Measurements from ENCODE around the gene FNIP2.
"Not testable (repeated sequence)": the region's sequence is repeated elsewhere in the genome, so short reads cannot be mapped to it uniquely, and the experiment has no call there.

FNIP2 gene

DNA sequence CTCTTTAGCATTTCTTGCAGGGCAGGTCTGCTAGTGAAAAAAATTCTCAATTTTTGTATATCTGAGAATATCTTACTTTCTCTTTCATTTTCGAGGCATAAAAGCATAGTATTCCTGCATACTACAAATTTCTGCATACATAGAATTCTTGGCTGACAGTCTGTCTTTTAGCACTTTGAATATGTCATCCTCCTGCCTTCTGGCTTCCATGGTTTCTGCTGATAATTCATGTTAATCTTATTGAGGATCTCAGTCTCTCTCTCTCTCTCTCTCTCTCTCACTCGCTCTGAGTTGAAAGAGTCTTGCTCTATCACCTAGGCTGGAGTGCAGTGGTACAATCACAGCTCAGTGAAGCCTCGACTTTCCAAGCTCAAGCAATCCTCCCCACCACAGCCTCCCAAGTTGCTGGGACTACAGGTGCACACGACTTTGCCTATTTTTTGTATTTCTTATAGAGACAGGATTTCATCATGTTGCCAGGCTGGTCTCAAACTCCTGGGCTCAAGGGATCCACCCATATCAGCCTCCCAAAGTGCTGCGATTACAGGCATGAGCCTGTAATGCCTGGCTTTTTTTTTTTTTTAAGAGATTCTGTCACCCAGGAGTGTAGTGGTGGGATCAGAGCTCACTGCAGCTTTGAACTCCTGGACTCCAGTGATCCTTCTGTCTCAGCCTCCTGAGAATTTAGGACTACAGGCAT is 161.3 kb downstream of the FNIP2 start:
- DNase-seq: no peak

DNA sequence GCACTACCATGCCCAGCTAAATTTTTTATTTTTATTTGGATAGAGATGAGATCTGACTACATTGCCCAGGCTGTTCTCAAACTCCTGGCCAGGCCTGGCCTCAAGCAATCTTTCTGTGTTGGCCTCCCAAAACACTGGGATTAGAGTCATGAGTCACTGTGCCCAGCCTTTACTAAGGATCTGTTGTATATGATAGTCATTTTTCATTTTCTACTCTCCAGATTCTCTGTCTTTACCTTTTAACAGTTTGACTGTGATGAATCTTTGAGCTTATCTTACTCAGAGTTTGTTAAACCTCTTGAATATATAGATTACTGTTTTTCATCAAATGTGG is 161.8 kb downstream of the FNIP2 start:
- DNase-seq: no peak

GRCh38 chr4:158933236-158933635 is 164.4 kb downstream of the FNIP2 start:
- no peak for DNase-seq

GRCh38 chr4:158934996-158935669 is 166.3 kb downstream of the FNIP2 start:
- DNase-seq: no peak

DNA sequence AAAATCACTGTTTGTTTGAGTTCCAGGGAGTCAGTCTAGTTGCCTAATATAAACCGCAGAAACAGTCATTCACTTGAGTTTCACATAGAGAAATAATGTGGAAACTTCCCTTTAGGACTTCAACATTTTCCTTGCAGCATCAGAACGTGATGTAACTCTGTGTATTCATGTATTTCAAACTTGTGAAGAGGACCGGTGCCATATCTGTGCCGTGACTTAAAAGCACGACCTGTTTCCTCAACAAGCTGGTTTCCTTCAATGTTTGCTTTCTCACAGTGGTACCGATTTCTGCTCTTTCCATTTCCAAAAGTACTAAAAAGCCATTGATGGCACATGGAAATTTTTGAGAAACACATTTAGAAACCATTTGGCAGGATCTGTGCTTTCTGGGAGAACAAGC is 167.4 kb downstream of the FNIP2 start:
- DNase-seq: no peak

DNA sequence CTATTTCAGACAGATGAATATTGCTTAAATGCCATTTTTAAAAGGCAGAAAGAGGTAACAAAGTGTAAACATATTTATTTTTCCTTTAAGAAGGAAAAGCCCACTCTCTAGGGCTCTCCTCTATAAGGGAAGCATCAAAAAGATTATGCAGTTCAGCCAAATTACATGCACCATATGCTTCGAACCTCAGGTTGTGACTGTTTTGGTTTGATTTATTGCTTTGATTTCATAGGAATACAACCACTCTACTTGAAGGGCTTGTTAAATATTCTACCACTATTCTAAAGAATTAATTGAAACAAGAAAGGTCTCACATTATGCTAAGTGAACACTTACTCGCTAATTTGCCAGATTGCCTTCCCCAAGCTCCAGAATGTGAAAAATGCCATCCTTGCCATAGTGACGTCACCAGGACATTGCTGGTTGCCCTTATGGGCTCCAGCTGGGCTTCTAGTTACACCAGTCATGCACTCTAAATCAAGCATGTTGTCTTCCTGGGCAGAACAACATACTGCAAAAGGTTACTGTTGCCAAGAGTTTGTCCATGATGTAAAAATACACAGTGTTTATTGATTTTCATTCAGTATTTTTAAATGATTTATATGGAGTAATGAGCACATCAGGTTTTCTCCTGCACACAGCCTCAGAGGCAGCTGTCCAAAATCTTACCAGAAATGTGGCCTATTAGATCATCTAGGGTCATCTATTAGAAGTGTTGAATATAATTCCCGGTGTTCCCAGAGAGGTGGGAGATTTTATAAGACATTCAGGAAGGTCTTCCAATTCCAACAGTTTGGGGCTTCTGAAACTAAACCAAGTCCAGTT is 169.6 kb downstream of the FNIP2 start:
- DNase-seq: no peak

GRCh38 chr4:158940271-158940670 is 171.4 kb downstream of the FNIP2 start:
- DNase-seq: no peak

DNA sequence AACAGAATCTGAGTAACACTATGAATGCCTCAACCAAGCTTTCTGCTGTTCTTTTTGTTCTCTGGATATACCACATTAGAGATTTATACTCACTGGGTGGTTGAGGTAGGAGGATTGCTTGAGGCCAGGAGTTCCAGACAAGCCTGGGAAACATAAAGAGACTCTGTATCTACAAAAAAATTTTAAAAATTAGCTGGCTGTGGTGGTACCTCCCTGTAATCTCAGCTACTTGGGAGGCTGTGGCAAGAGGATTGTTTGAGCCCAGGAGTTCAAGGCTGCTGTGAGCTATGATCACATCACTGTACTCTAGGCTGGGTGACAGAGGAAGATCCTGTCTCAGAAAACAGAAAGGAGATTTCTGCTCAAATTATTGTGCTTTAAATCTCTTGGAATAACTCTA is 172.5 kb downstream of the FNIP2 start:
- DNase-seq: no peak

GRCh38 chr4:158941895-158942294 is 173.1 kb downstream of the FNIP2 start:
- no peak for DNase-seq

DNA sequence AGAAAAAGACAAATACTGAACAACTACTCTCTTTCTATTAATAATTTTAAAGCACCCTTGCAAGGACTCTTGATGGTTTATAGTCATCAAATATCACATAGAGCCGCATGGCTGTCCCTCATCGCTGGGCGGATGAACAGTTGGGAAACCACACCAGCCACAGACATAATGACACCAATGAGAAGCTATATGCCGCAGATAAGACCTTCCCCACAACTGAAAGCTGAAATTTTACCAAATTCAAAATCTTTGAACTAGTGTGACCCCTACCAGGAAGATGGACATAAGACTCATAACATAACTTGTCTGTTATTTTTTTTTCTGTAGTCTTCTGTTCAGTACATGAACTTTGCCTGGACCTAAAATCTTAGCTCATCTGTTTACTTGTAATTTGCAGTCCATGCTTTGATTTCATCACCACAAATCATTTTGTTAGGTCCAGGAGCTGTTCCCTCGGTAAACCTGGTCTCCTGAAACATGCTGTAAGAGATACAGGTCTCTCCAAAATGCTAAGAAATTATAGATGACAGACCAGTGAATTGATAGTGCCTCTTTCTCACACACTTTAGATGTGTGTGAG is 176.8 kb downstream of the FNIP2 start:
- DNase-seq: no peak

- DNase-seq: no peak
Measured at GRCh38 chr4:158946825-158947224, 178.0 kb downstream of the FNIP2 start.

GRCh38 chr4:158948071-158948470 is 179.2 kb downstream of the FNIP2 start:
- DNase-seq: no peak

GRCh38 chr4:158949099-158949498 is 180.3 kb downstream of the FNIP2 start:
- DNase-seq: no peak

DNA sequence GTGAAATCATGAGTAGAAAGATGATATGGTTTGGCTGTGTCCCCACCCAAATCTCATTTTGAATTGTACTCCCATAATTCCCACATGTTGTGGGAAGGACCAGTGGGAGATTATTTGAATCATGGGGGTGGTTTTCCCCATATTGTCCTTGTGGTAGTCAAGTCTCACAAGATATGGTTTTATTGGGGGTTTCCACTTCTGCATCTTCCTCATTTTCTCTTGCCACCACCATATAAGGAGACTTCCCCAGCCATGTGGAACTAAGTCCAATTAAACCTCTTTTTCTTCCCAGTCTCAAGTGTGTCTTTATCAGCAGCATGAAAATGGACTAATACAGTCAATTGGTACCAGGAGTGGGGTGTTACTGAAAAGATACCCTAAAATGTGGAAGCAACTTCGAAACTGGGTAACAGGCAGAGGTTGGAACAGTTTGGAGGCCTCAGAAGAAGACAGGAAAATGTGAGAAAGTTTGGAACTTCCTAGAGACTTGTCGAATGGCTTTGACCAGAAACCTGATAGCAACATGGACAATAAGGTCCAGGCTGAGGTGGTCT is 183.5 kb downstream of the FNIP2 start:
- not testable (repeated sequence) for DNase-seq

- not testable (repeated sequence) for DNase-seq
Measured at GRCh38 chr4:158956345-158956744, 187.5 kb downstream of the FNIP2 start.

DNA sequence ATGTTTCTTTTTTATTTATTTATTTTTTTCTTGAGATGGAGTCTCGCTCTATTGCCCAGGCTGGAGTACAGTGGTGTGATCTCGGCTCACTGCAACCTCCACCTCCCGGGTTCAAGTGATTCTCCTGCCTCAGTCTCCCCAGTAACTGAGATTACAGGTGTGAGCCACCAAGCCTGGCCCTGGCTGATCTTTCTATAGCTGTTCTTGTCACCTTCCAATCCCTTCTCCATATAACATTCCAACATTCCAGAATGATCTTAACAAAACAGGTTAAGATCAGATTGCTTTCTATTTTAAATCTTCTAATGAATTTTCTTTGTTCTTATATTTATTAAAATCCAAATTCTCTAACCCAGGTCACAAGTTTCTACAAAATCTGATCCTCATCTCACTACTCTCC is 188.1 kb downstream of the FNIP2 start:
- not testable (repeated sequence) for DNase-seq
